GM12801 (cell line): ENCODE data around the gene MACF1.

Experiments
- TF ChIP-seq, protein P1 (sequence below): IDR thresholded peaks from one replicate; pipeline ENCODE4 v1.5.1; 2011; ENCODE audit warnings: control low read depth; ENCODE audit not compliant: insufficient read length; ENCODE audit errors: extremely low read depth

MACF1 gene

GRCh38 chr1:39441797-39442196 lies 237.3 kb downstream of the MACF1 start:
- TF ChIP-seq, protein P1, sequence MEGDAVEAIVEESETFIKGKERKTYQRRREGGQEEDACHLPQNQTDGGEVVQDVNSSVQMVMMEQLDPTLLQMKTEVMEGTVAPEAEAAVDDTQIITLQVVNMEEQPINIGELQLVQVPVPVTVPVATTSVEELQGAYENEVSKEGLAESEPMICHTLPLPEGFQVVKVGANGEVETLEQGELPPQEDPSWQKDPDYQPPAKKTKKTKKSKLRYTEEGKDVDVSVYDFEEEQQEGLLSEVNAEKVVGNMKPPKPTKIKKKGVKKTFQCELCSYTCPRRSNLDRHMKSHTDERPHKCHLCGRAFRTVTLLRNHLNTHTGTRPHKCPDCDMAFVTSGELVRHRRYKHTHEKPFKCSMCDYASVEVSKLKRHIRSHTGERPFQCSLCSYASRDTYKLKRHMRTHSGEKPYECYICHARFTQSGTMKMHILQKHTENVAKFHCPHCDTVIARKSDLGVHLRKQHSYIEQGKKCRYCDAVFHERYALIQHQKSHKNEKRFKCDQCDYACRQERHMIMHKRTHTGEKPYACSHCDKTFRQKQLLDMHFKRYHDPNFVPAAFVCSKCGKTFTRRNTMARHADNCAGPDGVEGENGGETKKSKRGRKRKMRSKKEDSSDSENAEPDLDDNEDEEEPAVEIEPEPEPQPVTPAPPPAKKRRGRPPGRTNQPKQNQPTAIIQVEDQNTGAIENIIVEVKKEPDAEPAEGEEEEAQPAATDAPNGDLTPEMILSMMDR = no peak

- TF ChIP-seq, protein P1 = no peak
Measured at GRCh38 chr1:39445573-39445972, 241.1 kb downstream of the MACF1 start.

- TF ChIP-seq, protein P1 = no peak
Measured at GRCh38 chr1:39446986-39447567, 242.6 kb downstream of the MACF1 start.

GRCh38 chr1:39450956-39451606 lies 246.6 kb downstream of the MACF1 start:
- TF ChIP-seq, protein P1 = no peak

DNA sequence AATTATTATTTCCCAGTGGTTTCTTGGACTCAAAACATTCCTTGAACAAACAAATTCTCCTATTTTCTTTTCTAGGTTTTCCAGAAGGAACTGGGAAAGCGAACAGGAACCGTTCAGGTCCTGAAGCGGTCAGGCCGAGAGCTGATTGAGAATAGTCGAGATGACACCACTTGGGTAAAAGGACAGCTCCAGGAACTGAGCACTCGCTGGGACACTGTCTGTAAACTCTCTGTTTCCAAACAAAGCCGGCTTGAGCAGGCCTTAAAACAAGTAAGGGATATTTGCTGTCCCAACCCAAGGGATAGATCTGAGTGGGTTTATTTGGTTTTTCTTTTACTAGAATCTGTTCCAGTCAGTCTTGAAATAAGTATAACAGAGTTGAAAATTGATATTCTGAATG lies 247.6 kb downstream of the MACF1 start:
- TF ChIP-seq, protein P1 = no peak

- TF ChIP-seq, protein P1 = no peak
Measured at GRCh38 chr1:39452540-39452939, 248.0 kb downstream of the MACF1 start.

DNA sequence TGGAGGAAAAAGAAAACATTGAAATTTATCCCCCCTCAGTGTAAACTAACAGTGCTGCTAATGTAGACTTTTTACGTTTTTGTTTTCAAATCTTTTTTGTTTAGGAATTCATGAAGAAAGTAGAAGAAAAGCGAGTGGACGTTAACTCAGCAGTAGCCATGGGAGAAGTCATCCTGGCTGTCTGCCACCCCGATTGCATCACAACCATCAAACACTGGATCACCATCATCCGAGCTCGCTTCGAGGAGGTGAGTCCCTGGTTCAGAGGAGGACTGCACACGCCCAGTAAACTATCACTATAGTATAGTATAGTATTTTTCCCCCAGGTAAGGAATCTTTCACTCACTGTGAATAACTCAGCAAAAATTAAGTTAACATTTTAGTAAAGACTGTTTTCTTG lies 249.1 kb downstream of the MACF1 start:
- TF ChIP-seq, protein P1 = no peak
